Measurements from ENCODE around the gene IFI44.
A peak's percentile ranks its signal among the peaks of the same experiment; 100 is the strongest.

The IFI44 gene

DNA sequence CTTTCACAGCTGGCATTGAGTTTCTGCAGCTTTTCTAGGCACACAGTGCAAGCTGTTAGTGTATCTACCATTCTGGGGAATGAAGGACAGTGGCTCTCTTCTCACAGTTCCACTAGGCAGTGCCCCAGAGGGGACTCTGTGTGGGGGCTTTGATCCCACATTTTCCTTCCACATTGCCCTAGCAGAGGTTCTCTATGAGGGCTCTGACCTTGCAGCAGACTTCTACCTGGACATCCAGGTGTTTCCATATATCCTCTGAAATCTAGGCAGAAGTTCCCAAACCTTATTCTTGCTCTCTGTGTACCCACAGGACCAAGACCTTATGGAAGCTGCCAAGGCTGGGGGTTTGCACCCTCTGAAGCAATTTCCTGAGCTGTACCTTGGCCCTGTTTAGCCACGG, 2.4 kb upstream of the IFI44 start:
- Histone ChIP-seq H3K36me3 (ENCODE audit: control insufficient read depth in 1 of 2, insufficient read depth in 2 of 2, low read length in 2 of 2) (no peaks in the 10 kb centered on the region), H3K9ac (ENCODE audit: low read depth in 1 of 2, low read length in 2 of 2) (no peak overlapping the region), H3K4me3 (ENCODE audit: low read depth in 1 of 2, low read length in 2 of 2) (no peak overlapping the region), H3K27me3 (ENCODE audit: control insufficient read depth in 1 of 2, insufficient read depth in 2 of 2, low read length in 2 of 2) (no peaks in the 10 kb centered on the region), H3K27ac (ENCODE audit: low read depth, low read length) (no peak overlapping the region), H3K9me3 (ENCODE audit: control insufficient read depth in 1 of 2, low read length in 2 of 2) (peaks cover 0 to 6% of the 10 kb centered on the region in 2 donors), H3K4me1 (ENCODE audit: control insufficient read depth in 1 of 2, insufficient read depth in 2 of 2, low read length in 2 of 2) (peaks cover 5 to 8% of the 10 kb centered on the region in 2 donors)

DNA sequence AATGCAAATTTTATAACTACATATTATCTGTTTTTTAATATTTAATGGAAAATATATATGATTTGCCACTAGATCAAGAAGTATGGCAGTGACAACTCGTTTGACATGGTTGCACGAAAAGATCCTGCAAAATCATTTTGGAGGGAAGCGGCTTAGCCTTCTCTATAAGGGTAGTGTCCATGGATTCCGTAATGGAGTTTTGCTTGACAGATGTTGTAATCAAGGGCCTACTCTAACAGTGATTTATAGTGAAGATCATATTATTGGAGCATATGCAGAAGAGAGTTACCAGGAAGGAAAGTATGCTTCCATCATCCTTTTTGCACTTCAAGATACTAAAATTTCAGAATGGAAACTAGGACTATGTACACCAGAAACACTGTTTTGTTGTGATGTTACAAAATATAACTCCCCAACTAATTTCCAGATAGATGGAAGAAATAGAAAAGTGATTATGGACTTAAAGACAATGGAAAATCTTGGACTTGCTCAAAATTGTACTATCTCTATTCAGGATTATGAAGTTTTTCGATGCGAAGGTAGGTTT, 556 bp downstream of the IFI44 start:
- Histone ChIP-seq H3K27ac (ENCODE audit: low read depth, low read length) (no peak overlapping the region), H3K9ac (ENCODE audit: low read depth in 1 of 2, low read length in 2 of 2) (peak overlapping the region; percentile 31 to 49), H3K4me3 (ENCODE audit: low read depth in 1 of 2, low read length in 2 of 2) (peak overlapping the region; percentile 65 to 67)

DNA sequence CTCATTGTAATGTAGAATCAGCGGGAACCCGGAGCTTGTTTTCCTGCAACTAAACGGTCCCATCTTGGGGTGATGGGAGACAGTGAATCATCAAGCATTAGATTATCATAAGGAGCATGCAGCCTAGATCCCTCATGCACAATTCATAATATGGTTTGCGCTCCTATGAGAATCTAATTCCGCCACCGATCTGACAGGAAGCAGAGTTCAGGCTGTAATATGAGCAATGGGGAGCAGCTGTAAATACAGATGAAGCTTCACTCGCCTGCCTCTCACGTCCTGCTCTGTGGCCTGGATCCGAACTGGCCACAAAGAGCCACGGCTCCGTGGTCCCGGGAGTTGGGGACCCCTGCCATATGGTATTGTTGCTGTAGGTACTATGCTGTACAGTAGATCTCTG, 1.6 kb downstream of the IFI44 start:
- Histone ChIP-seq H3K4me3 (ENCODE audit: low read depth in 1 of 2, low read length in 2 of 2) (peak overlapping the region; percentile 65 to 67), H3K9me3 (ENCODE audit: control insufficient read depth in 1 of 2, low read length in 2 of 2) (peaks cover 0 to 2% of the 10 kb centered on the region in 2 donors), H3K27me3 (ENCODE audit: control insufficient read depth in 1 of 2, insufficient read depth in 2 of 2, low read length in 2 of 2) (no peaks in the 10 kb centered on the region), H3K9ac (ENCODE audit: low read depth in 1 of 2, low read length in 2 of 2) (peak overlapping the region; percentile 19 to 49), H3K4me1 (ENCODE audit: control insufficient read depth in 1 of 2, insufficient read depth in 2 of 2, low read length in 2 of 2) (peaks cover 5% of the 10 kb centered on the region in 2 donors), H3K36me3 (ENCODE audit: control insufficient read depth in 1 of 2, insufficient read depth in 2 of 2, low read length in 2 of 2) (peaks cover 3 to 11% of the 10 kb centered on the region in 2 donors), H3K27ac (ENCODE audit: low read depth, low read length) (no peak overlapping the region)

More for the DNA sequence above, 556 bp downstream of the IFI44 start:
- peaks cover 0 to 4% of the 10 kb centered on the region in 2 donors for H3K36me3 ChIP-seq (ENCODE audit: control insufficient read depth in 1 of 2, insufficient read depth in 2 of 2, low read length in 2 of 2)
- peaks cover 5 to 7% of the 10 kb centered on the region in 2 donors for H3K4me1 ChIP-seq (ENCODE audit: control insufficient read depth in 1 of 2, insufficient read depth in 2 of 2, low read length in 2 of 2)
- peaks cover 0 to 2% of the 10 kb centered on the region in 2 donors for H3K9me3 ChIP-seq (ENCODE audit: control insufficient read depth in 1 of 2, low read length in 2 of 2)
- no peaks in the 10 kb centered on the region for H3K27me3 ChIP-seq (ENCODE audit: control insufficient read depth in 1 of 2, insufficient read depth in 2 of 2, low read length in 2 of 2)

DNA sequence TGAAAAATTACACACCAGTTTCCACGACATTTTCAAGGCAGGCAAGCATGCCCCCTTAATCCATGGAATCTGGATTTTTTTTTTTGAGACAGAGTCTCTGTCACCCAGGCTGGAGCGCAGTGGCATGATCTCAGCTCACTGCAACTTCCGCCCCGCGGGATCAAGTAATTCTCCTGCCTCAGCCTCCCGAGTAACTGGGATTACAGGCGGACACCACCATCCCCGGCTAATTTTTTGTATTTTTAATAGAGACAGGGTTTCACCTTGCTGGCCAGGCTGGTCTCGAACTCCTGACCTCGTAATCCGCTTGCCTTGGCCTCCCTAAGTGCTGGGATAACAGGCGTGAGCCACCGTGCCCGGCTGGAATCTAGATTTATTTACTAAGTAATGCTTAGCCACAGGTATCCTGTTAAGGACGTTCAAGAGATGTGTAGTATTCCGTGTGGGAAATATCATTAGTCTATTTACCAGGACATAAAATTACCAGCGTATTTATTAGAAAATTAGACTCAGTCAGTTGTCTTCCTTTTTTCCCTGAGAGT, 2.5 kb downstream of the IFI44 start:
- Histone ChIP-seq H3K36me3 (ENCODE audit: control insufficient read depth in 1 of 2, insufficient read depth in 2 of 2, low read length in 2 of 2) (peaks cover 3 to 11% of the 10 kb centered on the region in 2 donors), H3K27me3 (ENCODE audit: control insufficient read depth in 1 of 2, insufficient read depth in 2 of 2, low read length in 2 of 2) (no peaks in the 10 kb centered on the region), H3K4me1 (ENCODE audit: control insufficient read depth in 1 of 2, insufficient read depth in 2 of 2, low read length in 2 of 2) (peaks cover 5% of the 10 kb centered on the region in 2 donors), H3K9ac (ENCODE audit: low read depth in 1 of 2, low read length in 2 of 2) (no peak overlapping the region), H3K9me3 (ENCODE audit: control insufficient read depth in 1 of 2, low read length in 2 of 2) (peaks cover 0 to 2% of the 10 kb centered on the region in 2 donors), H3K27ac (ENCODE audit: low read depth, low read length) (no peak overlapping the region), H3K4me3 (ENCODE audit: low read depth in 1 of 2, low read length in 2 of 2) (peak overlapping the region; percentile 16 to 65)

DNA sequence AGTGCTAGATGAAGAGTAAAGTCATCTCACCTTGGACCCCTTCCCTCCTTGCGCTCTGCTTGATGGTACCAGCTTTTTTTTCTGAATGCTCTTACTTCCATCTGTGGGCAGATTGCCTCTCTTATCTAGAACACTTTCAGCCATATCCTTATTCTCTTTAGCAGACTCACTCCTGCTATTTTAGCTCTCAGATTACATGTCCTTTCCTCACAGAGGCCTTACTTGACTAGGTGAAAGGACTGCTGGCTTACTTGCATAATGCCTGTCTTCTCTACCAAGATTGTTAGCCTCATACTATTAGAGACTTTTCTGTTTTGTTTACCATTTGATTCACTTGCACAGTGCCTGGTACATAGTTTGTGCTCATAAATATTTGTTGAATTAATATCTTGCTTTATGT, 9.3 kb downstream of the IFI44 start:
- Histone ChIP-seq H3K27me3 (ENCODE audit: control insufficient read depth in 1 of 2, insufficient read depth in 2 of 2, low read length in 2 of 2) (no peaks in the 10 kb centered on the region), H3K9me3 (ENCODE audit: control insufficient read depth in 1 of 2, low read length in 2 of 2) (no peaks in the 10 kb centered on the region), H3K4me1 (ENCODE audit: control insufficient read depth in 1 of 2, insufficient read depth in 2 of 2, low read length in 2 of 2) (no peaks in the 10 kb centered on the region), H3K9ac (ENCODE audit: low read depth in 1 of 2, low read length in 2 of 2) (no peak overlapping the region), H3K36me3 (ENCODE audit: control insufficient read depth in 1 of 2, insufficient read depth in 2 of 2, low read length in 2 of 2) (peaks cover 29 to 31% of the 10 kb centered on the region in 2 donors), H3K4me3 (ENCODE audit: low read depth in 1 of 2, low read length in 2 of 2) (no peak overlapping the region), H3K27ac (ENCODE audit: low read depth, low read length) (no peak overlapping the region)

DNA sequence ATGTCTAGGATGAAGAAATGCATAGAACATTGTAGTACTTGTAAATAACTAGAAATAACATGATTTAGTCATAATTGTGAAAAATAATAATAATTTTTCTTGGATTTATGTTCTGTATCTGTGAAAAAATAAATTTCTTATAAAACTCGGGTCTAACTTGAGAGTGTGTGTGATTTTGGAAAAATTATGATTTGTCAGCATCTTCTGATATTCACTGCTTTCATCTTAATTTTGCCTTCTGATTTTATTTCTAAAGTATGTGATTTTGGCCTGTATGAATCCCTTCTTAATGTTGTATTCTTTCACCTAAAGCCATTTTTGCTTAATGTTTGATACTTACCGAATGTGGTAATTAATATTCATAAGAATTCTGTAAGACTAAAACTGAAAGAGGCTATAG, 14.3 kb downstream of the IFI44 start:
- H3K27me3 ChIP-seq (ENCODE audit: control insufficient read depth in 1 of 2, insufficient read depth in 2 of 2, low read length in 2 of 2), result no peaks in the 10 kb centered on the region
- no peaks in the 10 kb centered on the region for H3K9me3 ChIP-seq (ENCODE audit: control insufficient read depth in 1 of 2, low read length in 2 of 2)
- no peak overlapping the region for H3K9ac ChIP-seq (ENCODE audit: low read depth in 1 of 2, low read length in 2 of 2)
- H3K36me3 ChIP-seq (ENCODE audit: control insufficient read depth in 1 of 2, insufficient read depth in 2 of 2, low read length in 2 of 2), result peaks cover 15 to 26% of the 10 kb centered on the region in 2 donors
- no peaks in the 10 kb centered on the region for H3K4me1 ChIP-seq (ENCODE audit: control insufficient read depth in 1 of 2, insufficient read depth in 2 of 2, low read length in 2 of 2)
- H3K27ac ChIP-seq (ENCODE audit: low read depth, low read length), result no peak overlapping the region
- no peak overlapping the region for H3K4me3 ChIP-seq (ENCODE audit: low read depth in 1 of 2, low read length in 2 of 2)

DNA sequence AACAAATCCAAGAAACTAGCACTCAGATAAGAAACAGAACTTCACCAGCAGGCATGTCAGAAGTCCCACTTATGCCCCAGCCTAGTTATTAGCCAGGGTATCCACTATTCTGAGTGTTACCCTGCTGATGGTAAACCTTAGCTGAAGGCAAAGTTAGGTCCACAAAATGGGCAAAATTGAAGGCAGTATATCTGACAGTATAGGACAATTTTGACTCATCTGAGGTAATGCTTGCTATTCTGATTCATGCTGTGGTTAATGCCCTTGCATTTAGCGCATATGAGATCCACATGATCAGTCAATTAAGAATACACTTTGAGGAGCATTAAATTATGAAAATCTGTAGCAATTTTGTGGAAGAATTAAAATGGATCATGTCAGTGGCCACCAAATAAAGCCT, 15.1 kb downstream of the IFI44 start:
- Histone ChIP-seq H3K9ac (ENCODE audit: low read depth in 1 of 2, low read length in 2 of 2) (no peak overlapping the region), H3K27me3 (ENCODE audit: control insufficient read depth in 1 of 2, insufficient read depth in 2 of 2, low read length in 2 of 2) (no peaks in the 10 kb centered on the region)

DNA sequence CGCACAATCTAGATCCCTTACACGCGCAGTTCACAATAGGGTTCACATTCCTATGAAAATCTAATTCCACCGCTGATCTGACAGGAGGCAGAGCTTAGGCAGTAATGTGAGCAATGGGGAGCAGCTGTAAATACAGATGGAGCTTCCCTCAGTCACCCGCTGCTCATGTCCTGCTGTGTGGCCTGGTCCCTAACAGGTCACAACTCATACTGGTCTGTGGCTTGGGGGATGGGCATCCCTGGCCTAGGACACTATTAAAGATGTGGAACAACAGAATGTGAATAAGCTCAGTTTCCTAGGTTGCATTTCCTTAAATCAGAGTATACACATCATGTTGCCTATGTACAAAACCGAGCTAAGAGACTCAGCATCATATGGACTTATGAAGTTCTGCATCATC, 16.2 kb downstream of the IFI44 start:
- Histone ChIP-seq H3K4me3 (ENCODE audit: low read depth in 1 of 2, low read length in 2 of 2) (no peak overlapping the region), H3K27ac (ENCODE audit: low read depth, low read length) (no peak overlapping the region), H3K27me3 (ENCODE audit: control insufficient read depth in 1 of 2, insufficient read depth in 2 of 2, low read length in 2 of 2) (no peaks in the 10 kb centered on the region), H3K36me3 (ENCODE audit: control insufficient read depth in 1 of 2, insufficient read depth in 2 of 2, low read length in 2 of 2) (peaks cover 0 to 11% of the 10 kb centered on the region in 2 donors), H3K9me3 (ENCODE audit: control insufficient read depth in 1 of 2, low read length in 2 of 2) (no peaks in the 10 kb centered on the region), H3K9ac (ENCODE audit: low read depth in 1 of 2, low read length in 2 of 2) (no peak overlapping the region), H3K4me1 (ENCODE audit: control insufficient read depth in 1 of 2, insufficient read depth in 2 of 2, low read length in 2 of 2) (no peaks in the 10 kb centered on the region)

More for the DNA sequence above, 15.1 kb downstream of the IFI44 start:
- Histone ChIP-seq H3K9me3 (ENCODE audit: control insufficient read depth in 1 of 2, low read length in 2 of 2) (no peaks in the 10 kb centered on the region), H3K27ac (ENCODE audit: low read depth, low read length) (no peak overlapping the region), H3K4me1 (ENCODE audit: control insufficient read depth in 1 of 2, insufficient read depth in 2 of 2, low read length in 2 of 2) (no peaks in the 10 kb centered on the region), H3K36me3 (ENCODE audit: control insufficient read depth in 1 of 2, insufficient read depth in 2 of 2, low read length in 2 of 2) (peaks cover 6 to 18% of the 10 kb centered on the region in 2 donors), H3K4me3 (ENCODE audit: low read depth in 1 of 2, low read length in 2 of 2) (no peak overlapping the region)

DNA sequence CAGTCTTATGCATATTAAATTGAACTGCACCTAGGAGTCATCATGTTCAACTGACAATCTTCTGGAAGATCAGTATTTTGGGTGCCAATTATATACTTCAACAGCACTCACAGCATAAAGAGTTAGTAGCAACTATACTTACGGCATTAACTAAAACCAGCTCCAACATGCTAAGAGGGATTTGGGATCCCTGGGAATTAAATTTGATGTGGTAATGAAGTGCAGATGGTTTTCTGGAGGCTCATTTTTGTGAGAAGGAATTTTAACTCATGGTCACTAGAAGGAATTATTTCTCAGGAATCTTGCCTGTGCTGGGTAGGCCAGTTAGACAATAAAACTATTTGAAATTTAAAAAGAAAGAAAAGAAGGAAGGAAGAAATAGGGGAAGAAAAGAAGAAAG, 18.3 kb downstream of the IFI44 start:
- no peaks in the 10 kb centered on the region for H3K4me1 ChIP-seq (ENCODE audit: control insufficient read depth in 1 of 2, insufficient read depth in 2 of 2, low read length in 2 of 2)

DNA sequence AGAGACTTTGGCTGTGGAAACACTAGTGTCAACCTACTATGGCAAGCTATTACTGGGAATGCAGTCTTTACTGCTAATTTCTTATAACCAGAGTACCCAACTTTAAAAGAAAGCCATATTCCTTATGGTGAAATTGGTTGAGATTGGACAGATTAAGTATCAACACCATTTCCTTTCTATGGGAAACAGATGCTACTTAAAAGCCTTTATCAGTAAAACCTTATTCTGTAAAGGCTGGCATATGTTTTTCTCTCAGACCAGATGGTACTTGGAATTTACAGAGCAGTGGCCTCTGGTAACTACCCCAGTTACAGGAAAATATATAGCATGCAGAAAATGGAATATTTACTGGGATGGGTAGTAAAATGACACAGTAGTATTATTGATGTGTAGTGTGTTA, 18.8 kb downstream of the IFI44 start:
- Histone ChIP-seq H3K27ac (ENCODE audit: low read depth, low read length) (no peak overlapping the region), H3K4me1 (ENCODE audit: control insufficient read depth in 1 of 2, insufficient read depth in 2 of 2, low read length in 2 of 2) (no peaks in the 10 kb centered on the region), H3K36me3 (ENCODE audit: control insufficient read depth in 1 of 2, insufficient read depth in 2 of 2, low read length in 2 of 2) (peaks cover 0 to 2% of the 10 kb centered on the region in 2 donors), H3K9me3 (ENCODE audit: control insufficient read depth in 1 of 2, low read length in 2 of 2) (no peaks in the 10 kb centered on the region), H3K27me3 (ENCODE audit: control insufficient read depth in 1 of 2, insufficient read depth in 2 of 2, low read length in 2 of 2) (no peaks in the 10 kb centered on the region), H3K9ac (ENCODE audit: low read depth in 1 of 2, low read length in 2 of 2) (no peak overlapping the region), H3K4me3 (ENCODE audit: low read depth in 1 of 2, low read length in 2 of 2) (no peak overlapping the region)

More for the DNA sequence above, 18.3 kb downstream of the IFI44 start:
- H3K4me3 ChIP-seq (ENCODE audit: low read depth in 1 of 2, low read length in 2 of 2), result no peak overlapping the region
- H3K36me3 ChIP-seq (ENCODE audit: control insufficient read depth in 1 of 2, insufficient read depth in 2 of 2, low read length in 2 of 2), result peaks cover 0 to 7% of the 10 kb centered on the region in 2 donors
- no peaks in the 10 kb centered on the region for H3K27me3 ChIP-seq (ENCODE audit: control insufficient read depth in 1 of 2, insufficient read depth in 2 of 2, low read length in 2 of 2)
- H3K27ac ChIP-seq (ENCODE audit: low read depth, low read length), result no peak overlapping the region
- no peaks in the 10 kb centered on the region for H3K9me3 ChIP-seq (ENCODE audit: control insufficient read depth in 1 of 2, low read length in 2 of 2)
- H3K9ac ChIP-seq (ENCODE audit: low read depth in 1 of 2, low read length in 2 of 2), result no peak overlapping the region
